Epidermal melanocyte (primary cell): Measurements from ENCODE around the gene CHST12.

Source experiments
- DNase-seq: peaks from one replicate; pipeline ENCODE4 v3.0.0; 2011; ENCODE audit warnings: low spot score; ENCODE audit not compliant: insufficient read length

CHST12 gene

DNA sequence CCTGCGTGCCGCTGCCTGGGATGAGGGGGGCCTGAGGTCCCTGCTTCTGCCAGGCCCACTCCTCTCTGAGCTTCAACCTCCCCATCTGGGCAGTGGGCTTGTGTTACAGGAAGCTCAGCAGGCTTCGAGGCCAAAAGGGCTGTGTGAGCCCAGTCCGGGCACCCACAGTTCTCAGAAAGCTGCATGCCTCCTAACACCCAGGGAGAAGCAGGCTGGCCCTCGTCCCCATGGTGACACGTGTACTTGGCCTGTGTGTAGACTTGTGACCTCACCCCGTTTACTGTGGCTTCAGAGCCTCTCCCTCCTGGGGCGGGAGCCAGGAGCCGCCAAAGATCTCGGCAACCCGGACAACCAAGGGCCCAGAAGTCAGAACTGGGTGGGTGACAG is 75.0 kb downstream of the CHST12 start:
- no peak for DNase-seq

DNA sequence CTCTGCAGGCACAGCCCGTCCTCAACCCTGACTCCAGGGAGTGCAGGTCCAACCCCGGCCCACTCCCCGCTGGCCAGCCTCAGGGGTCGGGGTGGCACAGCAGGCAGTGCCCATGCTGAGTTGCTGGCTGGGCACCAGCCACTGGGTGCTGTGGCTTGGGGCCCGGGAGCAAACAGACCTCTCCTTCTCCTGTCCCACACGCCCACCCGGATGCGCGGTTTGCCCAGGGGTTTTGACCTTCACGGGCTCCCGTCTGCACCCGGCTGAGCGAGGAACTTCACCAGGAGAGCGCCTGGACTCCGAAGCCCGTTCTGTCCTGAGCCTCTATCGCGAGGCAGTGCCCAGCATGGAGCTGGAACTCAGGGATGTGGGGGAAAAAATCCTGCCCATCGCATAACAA is 75.4 kb downstream of the CHST12 start:
- no peak for DNase-seq

GRCh38 chr7:2479276-2480069 is 76.1 kb downstream of the CHST12 start:
- DNase-seq: no peak

DNA sequence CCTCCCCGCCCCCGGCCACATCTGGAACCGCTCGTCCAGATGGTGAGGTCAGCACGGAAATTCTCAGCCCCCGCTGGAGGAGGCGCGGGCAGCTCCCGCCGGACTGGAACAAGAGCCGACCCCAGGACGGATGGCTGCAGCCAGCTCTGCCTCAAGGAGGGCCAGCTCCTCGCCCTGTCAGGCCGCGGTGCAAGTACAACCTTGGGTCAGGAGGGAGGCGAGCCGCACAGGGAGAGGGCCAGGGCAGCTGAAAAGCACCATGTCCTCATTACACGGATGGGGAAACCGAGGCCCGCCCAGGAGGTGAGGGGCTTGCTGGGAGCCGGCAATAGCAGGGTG is 76.6 kb downstream of the CHST12 start:
- DNase-seq: no peak

DNA sequence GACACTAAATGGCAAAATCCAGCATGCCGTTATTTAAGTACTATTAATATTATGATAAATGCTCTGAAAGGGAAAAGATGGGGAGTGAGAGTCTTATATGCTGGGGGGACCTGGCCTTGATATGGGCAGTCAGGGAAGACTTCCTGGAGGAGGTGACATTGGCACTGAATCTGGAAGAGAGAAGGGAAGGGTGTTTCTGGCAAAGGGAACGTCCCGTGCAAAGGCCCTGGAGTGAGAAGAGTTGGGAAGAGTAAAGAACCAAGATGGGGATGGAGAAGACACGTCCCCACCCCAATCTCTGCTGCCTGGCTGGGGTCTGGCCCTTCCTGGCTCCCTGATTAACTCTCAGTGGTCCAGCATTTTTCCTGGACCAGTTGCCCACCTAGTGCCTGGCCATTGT is 77.8 kb downstream of the CHST12 start:
- DNase-seq: no peak

- DNase-seq: no peak
Measured at GRCh38 chr7:2482725-2483451, 79.5 kb downstream of the CHST12 start.

GRCh38 chr7:2483494-2483893 is 80.1 kb downstream of the CHST12 start:
- DNase-seq: no peak

GRCh38 chr7:2484868-2485267 is 81.5 kb downstream of the CHST12 start:
- DNase-seq: no peak

DNA sequence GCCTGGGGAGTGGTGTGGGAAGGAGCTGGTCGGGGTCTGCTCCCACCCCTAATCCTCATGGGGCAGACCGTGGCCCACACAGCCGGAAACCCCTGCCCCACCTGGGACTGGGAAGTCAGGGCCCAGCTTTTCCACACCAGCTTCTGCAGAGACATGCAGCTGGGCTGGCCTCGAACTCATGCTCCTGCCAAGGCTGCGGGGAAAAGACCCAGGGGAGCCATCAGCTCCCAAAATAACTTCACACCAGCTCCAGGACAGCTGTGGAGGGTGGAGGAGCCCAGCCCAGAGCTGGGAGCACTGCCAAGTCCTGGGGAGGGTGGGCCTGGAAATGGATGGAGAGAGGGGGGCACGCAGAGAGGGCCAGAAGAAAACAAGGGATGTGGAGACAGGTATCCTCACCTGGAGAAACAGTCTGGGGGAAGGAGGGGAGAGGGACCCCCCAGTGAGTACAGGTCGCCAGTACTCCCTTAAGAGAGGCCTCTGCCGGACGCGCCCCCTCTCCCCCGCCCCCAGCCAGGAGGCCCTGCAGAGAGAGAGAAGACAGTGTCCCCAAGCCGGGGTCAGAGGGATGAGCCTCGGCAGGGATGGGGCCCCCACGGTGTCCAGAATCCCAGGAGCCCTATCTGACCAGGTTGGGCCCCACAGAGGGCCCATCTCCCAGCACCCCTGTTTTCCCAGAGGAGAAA is 84.3 kb downstream of the CHST12 start:
- no peak for DNase-seq

DNA sequence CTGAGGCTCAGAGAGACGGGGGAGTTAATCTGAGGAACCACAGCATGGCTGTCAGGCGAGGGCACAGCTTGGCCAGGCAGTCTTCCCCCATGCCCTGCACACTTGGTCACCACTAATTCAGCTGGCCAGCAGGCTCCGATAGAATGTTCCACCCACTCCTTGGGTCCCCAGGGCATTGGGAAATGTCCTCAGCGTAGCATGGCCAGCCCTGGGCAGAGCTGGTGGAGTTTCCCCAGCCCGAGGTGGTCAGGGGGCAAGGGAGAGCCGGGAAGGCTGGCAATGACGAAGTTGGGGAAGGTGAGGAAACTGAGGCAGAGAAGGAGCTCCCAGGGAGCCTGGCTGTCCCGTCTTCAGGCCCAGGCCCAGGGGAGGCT is 84.8 kb downstream of the CHST12 start:
- no peak for DNase-seq

GRCh38 chr7:2488681-2489080 is 85.3 kb downstream of the CHST12 start:
- DNase-seq: no peak

DNA sequence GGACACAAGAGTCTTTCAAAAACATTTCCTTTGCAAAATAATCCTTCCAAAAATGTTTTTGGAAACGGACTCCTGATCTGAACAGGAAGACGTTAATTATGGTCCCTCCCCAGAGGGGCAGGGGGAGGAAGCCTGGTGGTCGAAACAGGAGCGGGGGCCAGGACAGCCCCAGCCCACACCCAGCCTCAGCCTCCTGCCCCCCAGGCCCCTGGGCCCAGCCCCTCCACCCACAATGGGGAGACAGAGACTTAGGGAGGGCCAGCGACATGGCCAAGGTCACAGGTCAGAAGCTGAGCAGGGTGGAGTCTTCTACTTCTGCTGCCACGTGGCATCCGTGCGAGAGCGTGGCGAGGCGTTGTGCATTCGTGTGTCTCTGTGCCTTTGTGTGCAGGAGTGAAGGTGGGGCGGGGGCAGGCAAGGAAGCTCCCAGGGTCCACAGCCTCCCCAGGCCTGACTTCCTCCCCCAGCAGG is 86.8 kb downstream of the CHST12 start:
- DNase-seq: no peak

- DNase-seq: no peak
Measured at GRCh38 chr7:2492038-2492437, 88.6 kb downstream of the CHST12 start.

GRCh38 chr7:2493205-2494164 is 90.1 kb downstream of the CHST12 start:
- no peak for DNase-seq

DNA sequence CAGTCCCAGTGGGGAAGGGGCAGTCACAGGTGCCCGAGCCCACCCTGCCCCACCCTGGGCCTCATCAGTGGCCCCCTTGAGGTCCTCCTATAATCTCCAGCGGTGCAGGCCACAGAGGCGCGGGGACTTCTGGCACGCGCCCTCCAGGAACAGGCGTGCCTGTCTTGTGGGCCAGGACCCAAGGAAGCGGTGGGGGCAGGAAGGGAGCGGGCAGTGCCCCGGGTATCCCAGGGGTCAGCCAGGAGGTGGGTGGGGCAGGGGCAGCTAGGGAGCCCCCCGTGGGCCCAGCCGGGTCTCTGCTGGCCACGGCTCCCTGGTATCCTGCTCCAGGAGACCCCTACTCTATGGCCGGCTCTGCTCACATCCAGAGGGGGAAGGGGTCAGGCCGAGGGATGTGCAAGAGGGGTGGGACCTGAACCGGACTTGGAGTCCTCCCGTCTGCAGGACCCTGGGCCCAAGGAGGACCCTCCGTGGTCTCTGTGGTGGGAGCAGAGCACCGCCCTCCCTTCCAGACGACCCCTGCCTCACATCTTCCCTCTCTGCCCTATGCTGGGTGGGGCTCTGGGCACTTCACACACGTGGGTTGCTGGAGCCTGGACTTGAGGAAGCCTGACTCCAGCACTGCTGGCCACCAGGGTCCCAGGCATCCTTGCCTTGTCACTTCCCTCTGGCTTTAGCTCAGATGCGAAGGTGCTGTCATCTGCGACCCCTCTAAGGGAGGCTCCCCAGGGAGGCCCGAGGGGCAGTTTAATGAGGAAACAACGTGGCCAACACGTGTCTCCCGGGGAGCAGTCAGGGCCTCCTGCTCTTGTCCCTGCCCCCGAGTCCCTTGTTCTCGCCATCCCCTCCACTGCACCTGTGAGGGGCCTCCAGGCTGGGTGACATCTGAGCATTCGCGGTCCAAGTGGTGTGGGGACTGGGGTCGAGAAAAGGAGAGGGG is 91.0 kb downstream of the CHST12 start:
- no peak for DNase-seq

- DNase-seq: no peak
Measured at GRCh38 chr7:2495418-2496299, 92.2 kb downstream of the CHST12 start.

- no peak for DNase-seq
Measured at GRCh38 chr7:2496375-2496774, 93.0 kb downstream of the CHST12 start.

DNA sequence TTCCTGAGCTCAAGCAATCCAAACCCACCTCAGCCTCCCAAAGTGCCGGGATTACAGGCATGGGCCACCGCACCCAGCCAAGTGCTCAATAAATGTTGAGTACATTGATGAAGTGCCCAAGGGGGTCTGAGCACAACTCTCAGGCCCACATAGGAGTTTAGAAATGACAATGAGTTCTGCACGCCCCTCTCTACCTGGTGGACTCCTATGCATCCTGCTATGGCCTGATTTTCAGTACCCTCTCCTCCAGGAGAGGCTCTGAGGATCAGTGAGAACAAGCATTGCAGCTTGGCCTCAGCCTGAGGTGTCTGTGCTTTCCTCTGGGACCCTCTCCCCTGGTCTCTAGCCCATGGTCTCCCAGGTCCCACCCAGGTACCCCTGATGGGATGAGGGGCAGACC is 93.7 kb downstream of the CHST12 start:
- no peak for DNase-seq
